ENCODE results near the gene DCTN3.

Gene DCTN3

DNA sequence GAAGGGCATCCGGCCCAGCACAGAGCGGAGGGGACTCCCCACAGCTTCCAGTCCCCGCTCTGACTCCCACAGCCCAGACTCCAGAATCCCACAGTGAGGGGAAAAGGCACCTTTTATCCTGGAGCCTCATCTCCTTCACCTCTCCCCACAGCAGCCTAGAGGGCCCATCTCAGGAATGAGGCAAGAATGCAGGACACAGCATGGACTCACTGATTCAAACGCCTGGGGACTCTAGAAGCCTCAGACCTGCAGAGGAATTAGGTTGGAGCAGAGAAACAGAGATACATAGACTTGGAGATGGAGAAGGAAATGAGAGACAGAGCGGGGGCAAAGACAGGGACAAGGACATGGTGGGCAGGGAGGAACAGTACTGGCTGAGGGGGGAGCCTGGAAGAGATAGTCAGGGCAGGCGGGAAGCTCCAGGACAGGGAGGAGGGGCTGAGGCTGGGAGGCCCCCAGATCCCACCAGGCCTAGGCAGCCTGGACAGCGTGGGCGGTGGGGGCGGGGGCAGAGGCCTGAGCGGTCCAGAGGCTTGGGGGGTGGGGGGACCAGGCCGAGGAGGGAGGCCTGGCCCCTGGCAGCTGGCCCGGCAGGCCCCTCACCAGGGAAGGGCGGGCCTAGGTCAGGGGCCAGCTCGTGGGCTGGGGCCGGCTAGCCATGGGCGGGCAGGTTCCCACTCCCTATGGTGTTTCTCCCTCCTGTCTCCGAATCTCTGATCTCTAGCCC is 46.5 kb downstream of the DCTN3 start:
- CTCF ChIA-PET, result no interaction called here
- TF ChIP-seq, protein P1, sequence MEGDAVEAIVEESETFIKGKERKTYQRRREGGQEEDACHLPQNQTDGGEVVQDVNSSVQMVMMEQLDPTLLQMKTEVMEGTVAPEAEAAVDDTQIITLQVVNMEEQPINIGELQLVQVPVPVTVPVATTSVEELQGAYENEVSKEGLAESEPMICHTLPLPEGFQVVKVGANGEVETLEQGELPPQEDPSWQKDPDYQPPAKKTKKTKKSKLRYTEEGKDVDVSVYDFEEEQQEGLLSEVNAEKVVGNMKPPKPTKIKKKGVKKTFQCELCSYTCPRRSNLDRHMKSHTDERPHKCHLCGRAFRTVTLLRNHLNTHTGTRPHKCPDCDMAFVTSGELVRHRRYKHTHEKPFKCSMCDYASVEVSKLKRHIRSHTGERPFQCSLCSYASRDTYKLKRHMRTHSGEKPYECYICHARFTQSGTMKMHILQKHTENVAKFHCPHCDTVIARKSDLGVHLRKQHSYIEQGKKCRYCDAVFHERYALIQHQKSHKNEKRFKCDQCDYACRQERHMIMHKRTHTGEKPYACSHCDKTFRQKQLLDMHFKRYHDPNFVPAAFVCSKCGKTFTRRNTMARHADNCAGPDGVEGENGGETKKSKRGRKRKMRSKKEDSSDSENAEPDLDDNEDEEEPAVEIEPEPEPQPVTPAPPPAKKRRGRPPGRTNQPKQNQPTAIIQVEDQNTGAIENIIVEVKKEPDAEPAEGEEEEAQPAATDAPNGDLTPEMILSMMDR (conservative IDR thresholded peaks at IDR 0.05; ENCODE audit: low read depth), result no peak
- DNase-seq (ENCODE audit: low spot score), result no peak
- no peak overlapping the region for H3K27ac ChIP-seq
- POLR2A ChIA-PET (ENCODE audit: low non-redundant PET), result no interaction called here

DNA sequence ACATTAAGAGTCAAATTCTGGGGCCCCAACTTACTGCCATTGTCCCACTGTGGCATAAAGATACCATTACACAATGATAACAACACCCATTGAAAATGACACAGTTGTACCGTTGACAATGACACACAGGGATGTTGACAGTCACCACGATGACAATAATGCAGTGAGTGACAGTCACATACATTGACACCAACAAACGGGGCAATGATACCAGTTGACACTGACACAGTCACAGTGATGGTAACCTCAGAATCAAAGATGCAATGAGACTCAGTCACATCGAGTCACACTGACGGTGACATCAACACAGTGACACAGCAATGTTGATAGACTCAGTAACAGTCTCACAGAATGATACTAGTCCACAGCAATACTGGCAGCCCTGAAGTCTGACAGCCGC is 47.7 kb downstream of the DCTN3 start:
- CTCF ChIA-PET, result no interaction called here
- POLR2A ChIA-PET (ENCODE audit: low non-redundant PET), result no interaction called here
- H3K27ac ChIP-seq, result no peak overlapping the region
- TF ChIP-seq, protein P1 (conservative IDR thresholded peaks at IDR 0.05; ENCODE audit: low read depth), result no peak
- no peak for DNase-seq (ENCODE audit: low spot score)

DNA sequence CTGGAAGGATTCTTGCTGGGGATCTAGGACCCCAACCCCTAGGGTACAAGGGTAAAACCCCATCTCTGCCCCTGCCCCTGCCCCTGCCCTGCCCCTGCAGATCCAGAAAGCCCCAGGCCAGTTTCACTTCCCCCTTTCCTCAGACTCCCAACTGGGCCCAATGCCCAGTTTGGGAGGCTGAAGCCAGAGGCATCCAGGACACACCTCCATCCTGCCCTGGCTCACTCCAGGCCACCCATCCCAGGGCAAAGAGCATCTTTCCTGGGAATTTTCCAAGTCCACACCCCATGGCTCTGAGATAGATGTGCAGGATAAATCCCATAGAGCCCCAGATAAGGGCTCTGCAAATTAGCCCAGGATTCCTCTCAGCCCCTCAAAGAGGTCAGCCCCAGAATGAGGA is 48.2 kb downstream of the DCTN3 start:
- no peak overlapping the region for H3K27ac ChIP-seq
- POLR2A ChIA-PET (ENCODE audit: low non-redundant PET), result no interaction called here
- TF ChIP-seq, protein P1 (conservative IDR thresholded peaks at IDR 0.05; ENCODE audit: low read depth), result no peak
- no peak for DNase-seq (ENCODE audit: low spot score)
- CTCF ChIA-PET, result no interaction called here

DNA sequence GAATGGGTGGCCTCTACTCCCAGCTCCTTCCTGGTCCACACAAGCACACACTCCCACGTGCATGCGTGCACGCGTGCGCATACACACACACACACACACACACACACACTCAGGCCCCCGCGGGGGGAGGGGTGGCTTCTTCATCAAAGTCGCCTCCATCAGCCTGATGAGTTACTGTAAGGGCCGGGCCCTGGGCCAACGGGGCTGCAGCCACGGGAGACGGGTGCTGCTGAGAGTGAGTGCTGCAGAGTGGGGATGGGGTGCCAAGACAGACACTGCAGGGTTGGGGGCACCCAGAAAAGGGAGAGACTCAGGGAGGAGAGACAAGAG is 48.8 kb downstream of the DCTN3 start:
- ChIA-PET POLR2A (ENCODE audit: low non-redundant PET) (no interaction called here), CTCF (no interaction called here)
- H3K27ac ChIP-seq, result no peak overlapping the region
- TF ChIP-seq, protein P1 (conservative IDR thresholded peaks at IDR 0.05; ENCODE audit: low read depth), result no peak
- no peak for DNase-seq (ENCODE audit: low spot score)

DNA sequence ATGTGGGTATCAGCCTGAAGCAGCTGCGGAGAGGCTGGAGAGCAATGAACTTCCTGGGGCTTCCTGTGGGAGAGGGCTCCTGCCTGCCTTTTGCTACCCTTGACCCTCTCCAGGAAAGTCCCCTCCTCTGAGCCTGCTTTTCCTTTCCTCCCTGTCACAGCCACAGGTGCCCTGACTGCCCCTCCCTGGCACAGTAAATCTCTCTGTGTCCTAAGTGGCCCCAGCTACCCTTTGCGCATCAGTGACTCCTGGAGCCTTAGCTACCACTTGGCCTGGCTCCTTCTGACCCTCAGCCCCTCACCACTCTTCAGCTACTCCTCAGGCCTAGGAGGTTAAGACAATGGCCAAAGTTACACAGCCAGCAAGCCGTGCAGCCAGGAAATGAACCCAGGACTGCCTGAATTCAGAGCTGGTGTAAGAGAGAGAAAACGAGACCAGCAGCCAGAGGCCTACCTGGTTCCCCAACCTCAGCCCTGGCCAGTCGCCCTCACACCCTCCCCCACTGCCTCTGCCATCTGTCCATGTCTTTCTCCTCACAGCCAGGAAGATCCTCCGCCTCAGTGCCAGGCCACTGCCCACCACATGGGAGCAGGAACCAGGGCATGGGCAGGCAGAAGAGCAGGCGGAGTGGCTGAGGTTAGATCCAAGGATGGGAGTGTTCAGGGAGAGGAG is 49.4 kb downstream of the DCTN3 start:
- CTCF ChIA-PET, result interaction anchor here (0.6 to 1.2 kb wide), 3 partner anchors 10 to 231 kb away, joined by 4 to 7 read pairs (median 5); no protein-coding TSS in a partner anchor
- no peak for DNase-seq (ENCODE audit: low spot score)
- H3K27ac ChIP-seq, result no peak overlapping the region
- POLR2A ChIA-PET (ENCODE audit: low non-redundant PET), result no interaction called here
- TF ChIP-seq, protein P1 (conservative IDR thresholded peaks at IDR 0.05; ENCODE audit: low read depth), result no peak

DNA sequence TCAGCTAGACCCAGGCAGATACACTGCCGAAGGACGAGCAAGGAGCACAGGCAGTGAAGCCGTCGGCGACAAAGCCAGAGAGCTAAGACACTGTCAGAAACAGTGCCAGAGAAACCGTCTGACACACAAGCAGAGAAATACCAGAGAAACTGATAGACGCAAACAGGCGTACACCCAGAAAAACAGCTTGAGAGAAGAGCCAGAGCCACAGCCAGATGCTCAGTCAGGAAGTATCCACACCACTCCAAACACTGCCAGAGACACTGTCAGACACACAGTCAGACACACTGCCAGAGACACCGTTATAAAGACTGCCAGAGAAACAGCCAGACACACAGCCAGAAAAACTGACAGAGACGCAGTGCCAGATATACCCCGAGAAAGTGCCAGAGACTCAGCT is 49.9 kb downstream of the DCTN3 start:
- no peak overlapping the region for H3K27ac ChIP-seq
- TF ChIP-seq, protein P1 (conservative IDR thresholded peaks at IDR 0.05; ENCODE audit: low read depth), result no peak
- ChIA-PET POLR2A (ENCODE audit: low non-redundant PET) (no interaction called here), CTCF (interaction anchor here (0.6 to 1.2 kb wide), 3 partner anchors 10 to 231 kb away, joined by 4 to 7 read pairs (median 5); no protein-coding TSS in a partner anchor)
- no peak for DNase-seq (ENCODE audit: low spot score)

Measured in RWPE1 (cell line).